Liver (tissue), 3 donors: ENCODE data around the gene CCDC6.

Source experiments
- ATF3 ChIP-seq: IDR thresholded peaks from 2 replicates; pipeline ENCODE4 v1.6.1; 2016; ENCODE audit warnings: antibody characterized with exemption
- CTCF ChIP-seq: fragments of 150-350 bp; IDR thresholded peaks from 2 replicates; pipeline ENCODE4 v1.5.1; 2017; ENCODE audit warnings: improper control_type of control experiment, low read depth, low read length; ENCODE audit not compliant: missing input control
- FOXA1 ChIP-seq: IDR thresholded peaks from 2 replicates; pipeline ENCODE4 v1.6.1; 2016; ENCODE audit warnings: antibody characterized with exemption
- GABPA ChIP-seq, 2 donors: IDR thresholded peaks in 1 of 2; conservative IDR thresholded peaks in 1 of 2; 2 replicates each; pipeline ENCODE4 v1.6.1; 2016; ENCODE audit warnings: antibody characterized with exemption in 2 of 2, mild to moderate bottlenecking in 1 of 2, moderate library complexity in 1 of 2
- HNF4G ChIP-seq: IDR thresholded peaks from 2 replicates; pipeline ENCODE4 v1.6.1; 2016; ENCODE audit warnings: antibody characterized with exemption
- MAX ChIP-seq: IDR thresholded peaks from 2 replicates; pipeline ENCODE4 v1.6.1; 2016; ENCODE audit warnings: antibody characterized with exemption
- RAD21 ChIP-seq, 2 donors: IDR thresholded peaks; 2 replicates each; pipeline ENCODE4 v1.6.1; 2016; ENCODE audit warnings: antibody characterized with exemption in 2 of 2, mild to moderate bottlenecking in 2 of 2
- TAF1 ChIP-seq: conservative IDR thresholded peaks from 2 replicates; pipeline ENCODE4 v1.6.1; 2016; ENCODE audit warnings: antibody characterized with exemption, mild to moderate bottlenecking
- donor health status: healthy.
- donor health status: healthy.

- TF ChIP-seq CTCF (no peak), RAD21 (IDR thresholded peaks at IDR 0.05) (no peak), GABPA (IDR thresholded peaks at IDR 0.05 in 1 of 2, conservative IDR thresholded peaks at IDR 0.05 in 1 of 2) (no peak), ATF3 (no peak), FOXA1 (no peak), MAX (no peak), TAF1 (no peak), HNF4G (no peak)
These were observed 12.2 kb downstream of the CCDC6 start for GRCh38 chr10:59894114-59894513.
